Skeletal muscle satellite cell (primary cell): Measurements from ENCODE around the gene CD276.
A peak's percentile ranks its signal among the peaks of the same experiment; 100 is the strongest.

ENCODE experiments used
- H3K27me3 ChIP-seq: 2 replicates; pipeline ENCODE4 v1.7.0; 2013; ENCODE audit warnings: low read length; ENCODE audit not compliant: control insufficient read depth, insufficient read depth
- H3K36me3 ChIP-seq: 2 replicates; pipeline ENCODE4 v1.7.0; 2013; ENCODE audit warnings: mild to moderate bottlenecking, control low read depth, low read length; ENCODE audit not compliant: insufficient read depth
- H3K4me1 ChIP-seq: 2 replicates; pipeline ENCODE4 v1.7.0; 2013; ENCODE audit warnings: low read length; ENCODE audit not compliant: control insufficient read depth, insufficient read depth
- H3K4me2 ChIP-seq: 2 replicates; pipeline ENCODE4 v1.7.0; 2013; ENCODE audit warnings: mild to moderate bottlenecking, low read length
- H3K4me3 ChIP-seq: 2 replicates; pipeline ENCODE4 v1.7.0; 2013; ENCODE audit warnings: low read length
- H3K9ac ChIP-seq: 2 replicates; pipeline ENCODE4 v1.7.0; 2013; ENCODE audit warnings: mild to moderate bottlenecking, low read depth, low read length, moderate library complexity
- H3K9me3 ChIP-seq: replicated peaks from 2 replicates; pipeline ENCODE4 v1.7.0; 2013; ENCODE audit warnings: mild to moderate bottlenecking, control low read depth, low read length

CD276 gene

DNA sequence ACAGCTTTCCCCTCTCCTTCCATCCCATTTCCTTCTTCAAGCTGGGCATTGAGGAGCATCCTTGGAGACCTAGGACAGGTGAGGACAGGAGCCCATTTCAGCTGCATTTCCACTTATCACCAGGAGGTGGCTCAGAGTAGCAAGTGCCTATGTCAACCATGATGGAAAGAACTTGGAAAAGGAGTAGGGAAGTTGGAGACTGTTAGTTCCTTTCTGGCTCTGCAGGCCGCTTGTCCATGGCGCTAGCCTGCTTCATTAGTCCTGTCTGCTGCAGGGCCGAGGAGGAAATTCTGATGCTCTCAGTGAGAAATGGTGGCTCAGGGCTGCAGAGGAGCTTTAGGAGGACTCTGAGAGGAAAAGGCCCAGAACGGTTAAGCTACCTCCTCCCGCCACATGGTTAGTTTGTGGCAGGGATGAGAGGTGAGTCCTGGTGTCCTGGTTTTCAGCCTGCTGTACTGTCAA is 7.0 kb upstream of the CD276 start:
- Histone ChIP-seq H3K9me3 (no peaks in the 10 kb centered on the region), H3K9ac (no peak overlapping the region), H3K4me3 (no peak overlapping the region), H3K27me3 (peaks cover 38% of the 10 kb centered on the region), H3K36me3 (no peaks in the 10 kb centered on the region), H3K4me1 (peaks cover 7% of the 10 kb centered on the region), H3K4me2 (no peak overlapping the region)

GRCh38 chr15:73677733-73678132 is 6.5 kb upstream of the CD276 start:
- no peaks in the 10 kb centered on the region for H3K9me3 ChIP-seq
- no peak overlapping the region for H3K4me3 ChIP-seq
- H3K4me1 ChIP-seq, result peaks cover 12% of the 10 kb centered on the region
- H3K27me3 ChIP-seq, result peaks cover 33% of the 10 kb centered on the region
- no peak overlapping the region for H3K9ac ChIP-seq
- no peak overlapping the region for H3K4me2 ChIP-seq
- no peaks in the 10 kb centered on the region for H3K36me3 ChIP-seq

GRCh38 chr15:73678498-73678897 is 5.7 kb upstream of the CD276 start:
- no peak overlapping the region for H3K9ac ChIP-seq
- no peaks in the 10 kb centered on the region for H3K9me3 ChIP-seq
- peaks cover 18% of the 10 kb centered on the region for H3K4me1 ChIP-seq
- H3K4me2 ChIP-seq, result no peak overlapping the region
- no peaks in the 10 kb centered on the region for H3K36me3 ChIP-seq
- no peak overlapping the region for H3K4me3 ChIP-seq
- peaks cover 25% of the 10 kb centered on the region for H3K27me3 ChIP-seq

- H3K27me3 ChIP-seq, result peaks cover 18% of the 10 kb centered on the region
- no peak overlapping the region for H3K9ac ChIP-seq
- H3K4me1 ChIP-seq, result peaks cover 22% of the 10 kb centered on the region
- no peaks in the 10 kb centered on the region for H3K9me3 ChIP-seq
- no peak overlapping the region for H3K4me2 ChIP-seq
- no peaks in the 10 kb centered on the region for H3K36me3 ChIP-seq
- no peak overlapping the region for H3K4me3 ChIP-seq
Observed at GRCh38 chr15:73679180-73679579, 5.0 kb upstream of the CD276 start.

DNA sequence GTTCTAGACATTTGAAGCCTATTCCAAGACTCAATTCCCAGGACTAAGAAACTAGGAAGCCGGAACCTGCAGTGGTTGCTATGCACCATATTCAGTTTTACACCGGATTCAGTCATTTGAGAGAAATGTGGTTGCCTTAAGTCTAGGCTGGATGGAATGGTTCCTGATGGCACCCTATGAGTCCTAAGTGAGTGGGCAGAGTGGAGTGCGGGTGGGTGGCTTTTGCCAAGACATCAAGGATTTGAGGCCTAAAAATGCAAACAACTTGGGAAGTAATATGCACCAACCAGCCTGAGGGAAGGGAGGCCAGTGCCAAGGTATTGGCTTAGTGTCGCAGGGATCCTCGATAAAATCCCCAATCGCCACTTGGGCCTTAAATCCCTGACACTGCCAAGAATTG is 4.2 kb upstream of the CD276 start:
- no peak overlapping the region for H3K4me3 ChIP-seq
- H3K9me3 ChIP-seq, result no peaks in the 10 kb centered on the region
- peaks cover 10% of the 10 kb centered on the region for H3K27me3 ChIP-seq
- no peak overlapping the region for H3K4me2 ChIP-seq
- H3K9ac ChIP-seq, result no peak overlapping the region
- H3K4me1 ChIP-seq, result peaks cover 22% of the 10 kb centered on the region
- no peaks in the 10 kb centered on the region for H3K36me3 ChIP-seq

DNA sequence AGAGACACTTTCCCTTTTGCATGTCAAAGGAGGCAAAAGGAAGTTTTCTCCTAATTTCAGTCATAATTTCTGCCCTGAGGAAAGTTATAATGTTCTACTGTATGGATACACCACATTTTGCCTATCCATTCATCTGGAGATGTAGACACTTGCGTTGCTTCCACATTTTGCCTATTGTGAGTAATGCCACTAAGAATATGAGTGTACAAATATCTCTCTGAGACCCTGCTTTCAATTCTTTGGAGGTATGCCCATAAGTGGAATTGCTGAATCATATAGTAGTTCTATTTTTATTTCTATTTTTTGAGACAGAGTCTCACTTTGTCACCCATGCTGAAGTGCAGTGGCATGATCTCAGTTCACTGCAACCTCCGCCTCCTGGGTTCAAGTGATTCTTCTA is 3.6 kb upstream of the CD276 start:
- H3K4me2 ChIP-seq, result no peak overlapping the region
- H3K4me1 ChIP-seq, result peaks cover 24% of the 10 kb centered on the region
- H3K36me3 ChIP-seq, result no peaks in the 10 kb centered on the region

GRCh38 chr15:73681063-73681462 is 3.1 kb upstream of the CD276 start:
- no peak overlapping the region for H3K4me2 ChIP-seq
- no peaks in the 10 kb centered on the region for H3K9me3 ChIP-seq
- no peak overlapping the region for H3K9ac ChIP-seq
- H3K27me3 ChIP-seq, result peaks cover 5% of the 10 kb centered on the region
- H3K36me3 ChIP-seq, result no peaks in the 10 kb centered on the region
- H3K4me1 ChIP-seq, result peaks cover 29% of the 10 kb centered on the region
- H3K4me3 ChIP-seq, result no peak overlapping the region

More for the DNA sequence above, 3.6 kb upstream of the CD276 start:
- Histone ChIP-seq H3K9me3 (no peaks in the 10 kb centered on the region), H3K27me3 (peaks cover 7% of the 10 kb centered on the region), H3K9ac (no peak overlapping the region), H3K4me3 (no peak overlapping the region)

GRCh38 chr15:73681856-73682599 is 2.2 kb upstream of the CD276 start:
- no peaks in the 10 kb centered on the region for H3K27me3 ChIP-seq

GRCh38 chr15:73682600-73683090 is 1.5 kb upstream of the CD276 start:
- Histone ChIP-seq H3K27me3 (no peaks in the 10 kb centered on the region), H3K9ac (no peak overlapping the region)

More at GRCh38 chr15:73681856-73682599, 2.2 kb upstream of the CD276 start:
- Histone ChIP-seq H3K9ac (no peak overlapping the region), H3K4me3 (no peak overlapping the region), H3K4me2 (peak overlapping the region; percentile 7), H3K36me3 (no peaks in the 10 kb centered on the region), H3K4me1 (peaks cover 39% of the 10 kb centered on the region), H3K9me3 (no peaks in the 10 kb centered on the region)

GRCh38 chr15:73683257-73683776 is 866 bp upstream of the CD276 start:
- no peaks in the 10 kb centered on the region for H3K27me3 ChIP-seq
- H3K36me3 ChIP-seq, result no peaks in the 10 kb centered on the region
- H3K4me2 ChIP-seq, result peak overlapping the region; percentile 96
- H3K9me3 ChIP-seq, result no peaks in the 10 kb centered on the region
- no peak overlapping the region for H3K9ac ChIP-seq
- H3K4me3 ChIP-seq, result peak overlapping the region; percentile 93
- peaks cover 52% of the 10 kb centered on the region for H3K4me1 ChIP-seq

More at GRCh38 chr15:73682600-73683090, 1.5 kb upstream of the CD276 start:
- H3K4me2 ChIP-seq, result peak overlapping the region; percentile 7
- H3K9me3 ChIP-seq, result no peaks in the 10 kb centered on the region
- no peaks in the 10 kb centered on the region for H3K36me3 ChIP-seq
- peaks cover 45% of the 10 kb centered on the region for H3K4me1 ChIP-seq
- H3K4me3 ChIP-seq, result no peak overlapping the region

DNA sequence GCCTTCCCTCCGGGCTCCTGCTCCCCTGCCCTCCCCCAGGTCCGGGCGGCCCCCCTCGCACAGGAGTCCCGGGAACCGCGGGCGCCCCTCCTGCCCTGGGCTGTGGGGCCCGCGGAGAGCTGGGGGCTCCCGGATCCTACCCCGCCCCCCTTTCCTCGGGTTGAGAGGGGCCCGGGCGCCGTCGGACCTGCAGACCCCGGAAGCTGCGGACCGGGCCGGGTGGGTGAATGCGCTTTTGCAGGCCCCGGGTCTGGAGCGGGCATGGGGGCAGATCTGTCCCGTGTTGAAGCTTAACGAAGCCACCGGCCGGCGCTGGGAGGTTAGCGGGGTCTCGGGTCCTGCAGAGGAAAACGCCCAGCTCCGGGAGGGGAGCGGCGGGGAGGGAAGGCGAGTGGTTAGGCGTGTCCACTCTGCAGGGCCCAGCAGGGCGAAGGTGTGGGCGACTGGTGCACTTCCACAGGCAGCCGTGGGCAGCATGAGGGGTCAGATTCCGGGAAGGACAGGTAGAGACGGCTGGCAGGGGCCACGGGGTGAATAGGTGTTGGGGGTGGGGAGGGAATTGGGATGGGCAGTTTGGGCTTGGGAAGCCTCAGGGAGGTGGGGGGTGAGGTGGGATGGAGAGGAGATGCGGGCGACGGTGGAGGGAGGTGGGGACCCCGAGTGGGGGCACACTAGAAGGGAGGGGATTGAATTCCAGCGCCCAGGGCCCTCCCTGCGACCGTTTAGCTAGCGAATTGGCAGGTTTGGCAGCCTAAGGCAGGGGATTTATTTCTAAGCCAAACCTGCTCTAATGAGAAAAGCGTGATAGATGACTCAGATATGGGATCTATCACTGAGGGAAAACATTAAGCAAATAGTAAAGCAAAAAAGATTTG is 635 bp downstream of the CD276 start:
- H3K4me1 ChIP-seq, result peaks cover 67% of the 10 kb centered on the region
- H3K9me3 ChIP-seq, result no peaks in the 10 kb centered on the region
- H3K4me2 ChIP-seq, result peak overlapping the region; percentile 96
- no peaks in the 10 kb centered on the region for H3K36me3 ChIP-seq
- H3K27me3 ChIP-seq, result no peaks in the 10 kb centered on the region
- H3K4me3 ChIP-seq, result peak overlapping the region; percentile 93
- H3K9ac ChIP-seq, result peak overlapping the region; percentile 90
